ENCODE data around the gene FNDC8.
"Not testable (repeated sequence)": the region's sequence is repeated elsewhere in the genome, so short reads cannot be mapped to it uniquely, and the experiment has no call there.

The FNDC8 gene

GRCh38 chr17:35174835-35175334 lies 53.5 kb downstream of the FNDC8 start:
- no peak for DNase-seq

GRCh38 chr17:35175638-35176415 lies 54.4 kb downstream of the FNDC8 start:
- no peak for DNase-seq

GRCh38 chr17:35176897-35177296 lies 55.5 kb downstream of the FNDC8 start:
- DNase-seq, result no peak

GRCh38 chr17:35179379-35179778 lies 58.0 kb downstream of the FNDC8 start:
- DNase-seq, result not testable (repeated sequence)

Data from CD4-positive, alpha-beta T cell treated with Interleukin-17A for 4 hours (primary cell).